Vagina (tissue), 2 donors: ENCODE measurements around the gene CADM4.
"Not testable (repeated sequence)": the region's sequence is repeated elsewhere in the genome, so short reads cannot be mapped to it uniquely, and the experiment has no call there.

Source experiments
- POLR2A ChIP-seq, 2 donors: fragments of 450-650 bp; IDR thresholded peaks; one replicate each; pipeline ENCODE4 v1.6.1; 2017; ENCODE audit warnings: antibody characterized with exemption in 2 of 2, mild to moderate bottlenecking in 2 of 2, moderate library complexity in 2 of 2
- POLR2AphosphoS5 ChIP-seq, 2 donors: sonication (generic); formaldehyde crosslinking; IDR thresholded peaks; one replicate each; pipeline ENCODE4 v1.9.0; 2017; ENCODE audit warnings: antibody characterized with exemption in 2 of 2, mild to moderate bottlenecking in 2 of 2, low read depth in 1 of 2; ENCODE audit not compliant: insufficient read depth in 1 of 2
- TF ChIP-seq, protein P1 (sequence below), 3 experiments: fragments of 450-650 bp in 2 of 3; fragments of 200-600 bp in 1 of 3; sonication (generic) in 1 of 3; IDR thresholded peaks; one replicate each; pipeline ENCODE4 v1.5.1; 2017 to 2019; ENCODE audit warnings: antibody characterized with exemption in 3 of 3, mild to moderate bottlenecking in 2 of 3, moderate library complexity in 2 of 3

DNA sequence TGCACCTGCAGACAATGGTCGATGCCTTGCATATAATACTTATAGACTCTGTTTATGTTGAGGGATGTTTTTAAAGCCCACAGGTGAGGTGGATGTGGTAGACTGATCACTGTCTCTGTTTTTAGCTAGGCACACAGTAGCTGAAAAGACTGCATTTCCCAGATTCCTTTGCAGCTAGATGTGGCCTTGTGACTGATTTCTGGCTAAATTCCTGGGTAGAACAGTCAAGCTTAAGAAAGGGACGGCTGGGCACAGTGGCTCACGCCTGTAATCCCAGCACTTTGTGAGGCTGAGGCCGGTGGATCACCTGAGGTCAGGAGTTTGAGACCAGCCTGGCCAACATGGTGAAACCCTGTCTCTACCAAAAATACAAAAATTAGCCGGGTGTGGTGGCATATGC lies 39.3 kb downstream of the CADM4 start:
- TF ChIP-seq, protein P1, sequence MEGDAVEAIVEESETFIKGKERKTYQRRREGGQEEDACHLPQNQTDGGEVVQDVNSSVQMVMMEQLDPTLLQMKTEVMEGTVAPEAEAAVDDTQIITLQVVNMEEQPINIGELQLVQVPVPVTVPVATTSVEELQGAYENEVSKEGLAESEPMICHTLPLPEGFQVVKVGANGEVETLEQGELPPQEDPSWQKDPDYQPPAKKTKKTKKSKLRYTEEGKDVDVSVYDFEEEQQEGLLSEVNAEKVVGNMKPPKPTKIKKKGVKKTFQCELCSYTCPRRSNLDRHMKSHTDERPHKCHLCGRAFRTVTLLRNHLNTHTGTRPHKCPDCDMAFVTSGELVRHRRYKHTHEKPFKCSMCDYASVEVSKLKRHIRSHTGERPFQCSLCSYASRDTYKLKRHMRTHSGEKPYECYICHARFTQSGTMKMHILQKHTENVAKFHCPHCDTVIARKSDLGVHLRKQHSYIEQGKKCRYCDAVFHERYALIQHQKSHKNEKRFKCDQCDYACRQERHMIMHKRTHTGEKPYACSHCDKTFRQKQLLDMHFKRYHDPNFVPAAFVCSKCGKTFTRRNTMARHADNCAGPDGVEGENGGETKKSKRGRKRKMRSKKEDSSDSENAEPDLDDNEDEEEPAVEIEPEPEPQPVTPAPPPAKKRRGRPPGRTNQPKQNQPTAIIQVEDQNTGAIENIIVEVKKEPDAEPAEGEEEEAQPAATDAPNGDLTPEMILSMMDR (IDR thresholded peaks at IDR 0.05) = not testable (repeated sequence)
- not testable (repeated sequence) for TF ChIP-seq POLR2A (IDR thresholded peaks at IDR 0.05); POLR2AphosphoS5 (IDR thresholded peaks at IDR 0.05; ENCODE audit: insufficient read depth in 1 of 2, low read depth in 1 of 2)
